ENCODE results near the gene TGM6. TPM values are rescaled to one million over a fixed set of nuclear protein-coding genes. Genes with fewer than 3 reads are reported as not detected.

TGM6 gene
- total and polyA plus RNA-seq, 9 of the 15 experiments (the other 6 are each of a cell fraction or from before 2014, with no cell fraction given), result not detected

DNA sequence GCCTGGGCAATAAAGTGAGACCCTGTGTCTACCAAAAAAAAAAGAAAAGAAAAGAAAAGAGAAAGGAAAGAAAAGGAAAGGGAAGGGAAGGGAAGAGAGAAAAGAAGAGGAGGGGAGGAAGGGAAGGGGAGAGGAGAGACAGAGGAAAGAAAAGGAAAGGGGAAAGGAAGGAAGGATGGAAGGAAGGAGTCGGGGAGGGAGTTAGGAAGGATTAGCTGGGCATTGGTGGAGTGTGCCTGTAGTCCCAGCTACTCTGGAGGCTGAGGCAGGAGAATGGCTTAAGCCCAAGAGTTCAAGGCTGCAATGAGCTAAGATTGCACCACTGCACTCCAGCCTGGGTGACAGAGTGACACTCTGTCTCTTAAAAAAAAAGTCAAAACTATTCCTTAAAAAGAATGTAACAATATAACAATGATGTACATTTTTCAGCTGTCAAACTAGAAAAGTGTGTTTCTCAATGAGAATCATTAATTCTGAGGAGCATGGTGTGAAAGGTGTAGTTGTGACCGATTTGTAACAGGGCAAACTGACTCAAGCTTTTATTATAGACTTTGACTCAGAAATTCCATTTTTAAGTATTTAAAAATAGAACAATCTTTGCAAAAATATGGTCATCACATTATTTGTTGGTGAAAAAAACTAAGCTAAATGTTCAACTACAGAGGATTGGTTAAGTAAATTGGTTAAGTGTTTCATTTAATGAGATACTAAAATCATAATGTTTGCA is 75.2 kb downstream of the TGM6 start:
- Histone ChIP-seq H3K27me3 (ENCODE audit: control insufficient read depth in 2 of 2, insufficient read depth in 2 of 2, low read length in 2 of 2) (peaks cover 0 to 5% of the 10 kb centered on the region in 2 experiments; a peak in 1 of 5 replicates), H3K79me2 (ENCODE audit: control insufficient read depth, insufficient read depth, low read length) (no peaks in the 10 kb centered on the region), H3K4me1 (replicated peaks in 1 of 2; ENCODE audit: control insufficient read depth in 2 of 2, insufficient read depth in 2 of 2, low read length in 2 of 2) (no peaks in the 10 kb centered on the region), H3K9me3 (replicated peaks; ENCODE audit: control insufficient read depth, insufficient read depth, low read depth, low read length) (no peaks in the 10 kb centered on the region), H3K27ac (ENCODE audit: extremely low read depth, low read depth, low read length) (no peak overlapping the region), H4K20me1 (replicated peaks; ENCODE audit: control insufficient read depth, insufficient read depth, low read length) (no peaks in the 10 kb centered on the region; the same call in 1 of the 2 replicates), H3K4me2 (ENCODE audit: insufficient read depth, low read length) (no peak overlapping the region), H3K9me1 (ENCODE audit: control insufficient read depth, insufficient read depth, low read length) (no peaks in the 10 kb centered on the region), H2AFZ (ENCODE audit: low read depth, low read length) (no peak overlapping the region), H3K4me3 (no peak overlapping the region), H3K36me3 (ENCODE audit: control insufficient read depth, insufficient read depth, low read length) (peaks cover 12% of the 10 kb centered on the region; the same call in 2 of the 3 replicates), H3K9ac (ENCODE audit: insufficient read depth in 1 of 2, low read depth in 2 of 2, low read length in 2 of 2) (no peak overlapping the region)
- CTCF ChIA-PET (ENCODE audit: low intra/inter-chr PET ratio), result interaction anchor here (1.1 kb wide), 1 partner anchor 1005 kb away, joined by 3 read pairs; no protein-coding TSS in a partner anchor
- POLR2A ChIA-PET, result interaction anchor here (1.1 kb wide), 2 partner anchors 9 to 11 kb away, joined by 4 to 5 read pairs; no protein-coding TSS in a partner anchor
- in situ Hi-C loops (cut with MboI), result no loop called here
- TF ChIP-seq CBX1 (IDR thresholded peaks at IDR 0.05; ENCODE audit: low read depth), result no peak
- TF ChIP-seq GATA2 (CRISPR knock-in tag; IDR thresholded peaks at IDR 0.05), result no peak
- TF ChIP-seq NCOA1 (IDR thresholded peaks at IDR 0.05; ENCODE audit: low read depth), result no peak
- TF ChIP-seq, protein P1, sequence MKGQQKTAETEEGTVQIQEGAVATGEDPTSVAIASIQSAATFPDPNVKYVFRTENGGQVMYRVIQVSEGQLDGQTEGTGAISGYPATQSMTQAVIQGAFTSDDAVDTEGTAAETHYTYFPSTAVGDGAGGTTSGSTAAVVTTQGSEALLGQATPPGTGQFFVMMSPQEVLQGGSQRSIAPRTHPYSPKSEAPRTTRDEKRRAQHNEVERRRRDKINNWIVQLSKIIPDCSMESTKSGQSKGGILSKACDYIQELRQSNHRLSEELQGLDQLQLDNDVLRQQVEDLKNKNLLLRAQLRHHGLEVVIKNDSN (CRISPR knock-in tag; IDR thresholded peaks at IDR 0.05), result no peak
- no peak for TF ChIP-seq NONO (IDR thresholded peaks at IDR 0.05; ENCODE audit: low read depth in 2 of 2, low read length in 1 of 2)
- no peak for TF ChIP-seq RFX7 (CRISPR knock-in tag; IDR thresholded peaks at IDR 0.05)
- TF ChIP-seq ETV1 (tag; conservative IDR thresholded peaks at IDR 0.05; ENCODE audit: low read depth), result no peak
- TF ChIP-seq ZNF780A (CRISPR knock-in tag; IDR thresholded peaks at IDR 0.05), result no peak
- TF ChIP-seq MTF1 (CRISPR knock-in tag; IDR thresholded peaks at IDR 0.05; ENCODE audit: borderline replicate concordance), result no peak
- TF ChIP-seq MEF2A (IDR thresholded peaks at IDR 0.05; ENCODE audit: control insufficient read depth, low read depth, low read length), result no peak
- no peak for TF ChIP-seq KDM2B (CRISPR knock-in tag; IDR thresholded peaks at IDR 0.05)
- no peak for TF ChIP-seq EWSR1 (IDR thresholded peaks at IDR 0.05; ENCODE audit: borderline replicate concordance, low read depth, partially characterized antibody)
- no peak for TF ChIP-seq EHMT2 (IDR thresholded peaks at IDR 0.05)
- no peak for TF ChIP-seq EP300 (IDR thresholded peaks at IDR 0.05; ENCODE audit: low read length)
- no peak for TF ChIP-seq GTF2E2 (tag; IDR thresholded peaks at IDR 0.05)
- no peak for TF ChIP-seq NFXL1 (CRISPR knock-in tag; IDR thresholded peaks at IDR 0.05)
- TF ChIP-seq HDAC2 (IDR thresholded peaks at IDR 0.05), result no peak
- no peak for TF ChIP-seq TRIM28 (IDR thresholded peaks at IDR 0.05)
- TF ChIP-seq ADNP (tag; IDR thresholded peaks at IDR 0.05), result no peak
- no peak for TF ChIP-seq ZNF347 (CRISPR knock-in tag; IDR thresholded peaks at IDR 0.05; ENCODE audit: low read depth)
- ATAC-seq (no peak), FAIRE-seq (no peak), DNase-seq (ENCODE audit: extremely low read depth in 1 of 4, low spot score in 3 of 4) (no peak)
- WGBS (ENCODE audit: insufficient coverage, low coverage, missing lambda C conversion rate), result 30% methylated on average over 2 of the region's 2 CpGs
- no TSS peak for BruUV-seq (replicated peaks)
- intact Hi-C loops (cut with micrococcal nuclease), result no loop called here

Measured in K562 (cell line).